ENCODE results near the gene CAMK2B.

Gene CAMK2B

GRCh38 chr7:44308596-44309270 lies 16.7 kb downstream of the CAMK2B start:
- no peak for DNase-seq

- DNase-seq, result no peak
Measured at GRCh38 chr7:44307905-44308595, 17.3 kb downstream of the CAMK2B start.

GRCh38 chr7:44307301-44307900 lies 18.0 kb downstream of the CAMK2B start:
- DNase-seq, result no peak

- DNase-seq, result no peak
Measured at GRCh38 chr7:44306606-44307005, 18.8 kb downstream of the CAMK2B start.

GRCh38 chr7:44305564-44306507 lies 19.6 kb downstream of the CAMK2B start:
- no peak for DNase-seq

GRCh38 chr7:44294325-44295069 lies 30.9 kb downstream of the CAMK2B start:
- no peak for DNase-seq

- no peak for DNase-seq
Measured at GRCh38 chr7:44293561-44294324, 31.7 kb downstream of the CAMK2B start.

- DNase-seq, result no peak
Measured at GRCh38 chr7:44292876-44293560, 32.4 kb downstream of the CAMK2B start.

- DNase-seq, result no peak
Measured at GRCh38 chr7:44292420-44292817, 33.0 kb downstream of the CAMK2B start.

- no peak for DNase-seq
Measured at GRCh38 chr7:44291733-44292419, 33.5 kb downstream of the CAMK2B start.

GRCh38 chr7:44291066-44291732 lies 34.2 kb downstream of the CAMK2B start:
- DNase-seq, result no peak

GRCh38 chr7:44290252-44290620 lies 35.2 kb downstream of the CAMK2B start:
- DNase-seq, result no peak

GRCh38 chr7:44289341-44290251 lies 35.8 kb downstream of the CAMK2B start:
- DNase-seq, result no peak

GRCh38 chr7:44288811-44289340 lies 36.5 kb downstream of the CAMK2B start:
- DNase-seq, result no peak

GRCh38 chr7:44288381-44288685 lies 37.1 kb downstream of the CAMK2B start:
- no peak for DNase-seq

GRCh38 chr7:44287488-44288380 lies 37.7 kb downstream of the CAMK2B start:
- DNase-seq, result no peak
